ENCODE results near the gene C1QTNF9B.

Gene C1QTNF9B

GRCh38 chr13:23865906-23866305 lies 31.4 kb downstream of the C1QTNF9B start:
- TF ChIP-seq REST (IDR thresholded peaks at IDR 0.05; ENCODE audit: insufficient read depth in 1 of 2, low read depth in 2 of 2, low read length in 2 of 2) (no peak), POLR2AphosphoS5 (IDR thresholded peaks at IDR 0.05; ENCODE audit: low read depth, low read length) (no peak), TAF1 (IDR thresholded peaks at IDR 0.05; ENCODE audit: borderline replicate concordance, insufficient read depth, low read length) (no peak), FOXP2 (optimal IDR thresholded peaks at IDR 0.05; ENCODE audit: borderline replicate concordance, extremely low read depth, extremely low read length, insufficient read depth) (no peak), SIN3A (IDR thresholded peaks at IDR 0.05; ENCODE audit: borderline replicate concordance, insufficient read depth, low read length) (no peak)

- TF ChIP-seq SIN3A (IDR thresholded peaks at IDR 0.05; ENCODE audit: borderline replicate concordance, insufficient read depth, low read length), result no peak
- no peak for TF ChIP-seq FOXP2 (optimal IDR thresholded peaks at IDR 0.05; ENCODE audit: borderline replicate concordance, extremely low read depth, extremely low read length, insufficient read depth)
- no peak for TF ChIP-seq REST (IDR thresholded peaks at IDR 0.05; ENCODE audit: insufficient read depth in 1 of 2, low read depth in 2 of 2, low read length in 2 of 2)
- TF ChIP-seq TAF1 (IDR thresholded peaks at IDR 0.05; ENCODE audit: borderline replicate concordance, insufficient read depth, low read length), result no peak
- no peak for TF ChIP-seq POLR2AphosphoS5 (IDR thresholded peaks at IDR 0.05; ENCODE audit: low read depth, low read length)
Measured at GRCh38 chr13:23865026-23865425, 32.3 kb downstream of the C1QTNF9B start.

GRCh38 chr13:23861310-23861709 lies 36.0 kb downstream of the C1QTNF9B start:
- no peak for TF ChIP-seq REST (IDR thresholded peaks at IDR 0.05; ENCODE audit: insufficient read depth in 1 of 2, low read depth in 2 of 2, low read length in 2 of 2)
- no peak for TF ChIP-seq TAF1 (IDR thresholded peaks at IDR 0.05; ENCODE audit: borderline replicate concordance, insufficient read depth, low read length)
- no peak for TF ChIP-seq FOXP2 (optimal IDR thresholded peaks at IDR 0.05; ENCODE audit: borderline replicate concordance, extremely low read depth, extremely low read length, insufficient read depth)
- TF ChIP-seq POLR2AphosphoS5 (IDR thresholded peaks at IDR 0.05; ENCODE audit: low read depth, low read length), result no peak
- TF ChIP-seq SIN3A (IDR thresholded peaks at IDR 0.05; ENCODE audit: borderline replicate concordance, insufficient read depth, low read length), result no peak

GRCh38 chr13:23859904-23860303 lies 37.4 kb downstream of the C1QTNF9B start:
- TF ChIP-seq FOXP2 (optimal IDR thresholded peaks at IDR 0.05; ENCODE audit: borderline replicate concordance, extremely low read depth, extremely low read length, insufficient read depth), result no peak
- no peak for TF ChIP-seq TAF1 (IDR thresholded peaks at IDR 0.05; ENCODE audit: borderline replicate concordance, insufficient read depth, low read length)
- TF ChIP-seq POLR2AphosphoS5 (IDR thresholded peaks at IDR 0.05; ENCODE audit: low read depth, low read length), result no peak
- TF ChIP-seq REST (IDR thresholded peaks at IDR 0.05; ENCODE audit: insufficient read depth in 1 of 2, low read depth in 2 of 2, low read length in 2 of 2), result no peak
- no peak for TF ChIP-seq SIN3A (IDR thresholded peaks at IDR 0.05; ENCODE audit: borderline replicate concordance, insufficient read depth, low read length)

GRCh38 chr13:23859455-23859854 lies 37.8 kb downstream of the C1QTNF9B start:
- TF ChIP-seq FOXP2 (optimal IDR thresholded peaks at IDR 0.05; ENCODE audit: borderline replicate concordance, extremely low read depth, extremely low read length, insufficient read depth) (no peak), SIN3A (IDR thresholded peaks at IDR 0.05; ENCODE audit: borderline replicate concordance, insufficient read depth, low read length) (no peak), REST (IDR thresholded peaks at IDR 0.05; ENCODE audit: insufficient read depth in 1 of 2, low read depth in 2 of 2, low read length in 2 of 2) (no peak), TAF1 (IDR thresholded peaks at IDR 0.05; ENCODE audit: borderline replicate concordance, insufficient read depth, low read length) (no peak), POLR2AphosphoS5 (IDR thresholded peaks at IDR 0.05; ENCODE audit: low read depth, low read length) (no peak)

Measured in PFSK-1 (cell line).